ENCODE measurements around the gene TNFRSF21. TPM values are rescaled to one million over a fixed set of nuclear protein-coding genes. Genes with fewer than 3 reads are reported as not detected.

TNFRSF21 gene
- total RNA-seq, 1 donor = 5.2 TPM

DNA sequence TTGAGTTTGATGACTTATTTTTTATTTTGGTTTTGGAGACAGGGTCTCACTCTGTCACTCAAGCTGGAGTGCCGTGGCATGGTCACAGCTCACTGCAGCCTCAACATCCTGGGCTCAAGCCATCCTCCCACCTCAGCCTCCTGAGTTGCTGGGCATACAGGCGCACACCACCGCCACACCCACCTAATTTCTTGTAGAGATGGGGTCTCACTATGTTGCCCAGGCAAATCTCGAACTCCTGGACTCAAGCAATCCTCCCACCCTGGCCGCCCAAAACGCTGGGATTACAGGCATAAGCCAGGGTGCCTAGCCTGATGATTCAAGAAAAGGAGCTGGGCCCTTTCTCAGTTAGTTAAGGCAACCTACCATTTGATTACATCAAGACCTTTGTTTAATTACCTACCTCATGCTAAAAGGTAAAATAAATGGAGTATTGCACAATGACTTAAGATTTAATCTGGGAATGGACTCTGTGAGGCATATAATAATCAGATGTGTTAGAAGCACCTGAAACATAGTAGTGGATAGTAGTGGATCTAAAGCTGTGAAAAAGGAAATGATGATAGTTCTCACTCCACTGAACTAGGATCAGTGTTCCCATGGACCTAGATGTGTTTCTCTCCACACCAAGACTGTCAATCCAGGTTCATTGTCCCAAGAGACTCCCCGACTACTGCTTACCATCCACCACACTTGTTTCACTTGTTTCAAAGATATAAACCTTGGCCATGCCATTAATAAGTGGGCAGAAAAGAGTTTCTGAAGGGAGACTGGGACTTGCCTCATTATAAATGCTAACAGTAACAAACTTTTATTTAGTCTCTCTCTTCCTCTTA lies 2.1 kb downstream of the TNFRSF21 start:
- no peak overlapping the region for H3K4me3 ChIP-seq (ENCODE audit: low read length)
- peaks cover 37% of the 10 kb centered on the region for H3K27me3 ChIP-seq (ENCODE audit: insufficient read depth, low read length)
- no peaks in the 10 kb centered on the region for H3K9me3 ChIP-seq (ENCODE audit: low read depth, low read length)
- H3K4me1 ChIP-seq (ENCODE audit: insufficient read depth, low read length) = peaks cover 20% of the 10 kb centered on the region

DNA sequence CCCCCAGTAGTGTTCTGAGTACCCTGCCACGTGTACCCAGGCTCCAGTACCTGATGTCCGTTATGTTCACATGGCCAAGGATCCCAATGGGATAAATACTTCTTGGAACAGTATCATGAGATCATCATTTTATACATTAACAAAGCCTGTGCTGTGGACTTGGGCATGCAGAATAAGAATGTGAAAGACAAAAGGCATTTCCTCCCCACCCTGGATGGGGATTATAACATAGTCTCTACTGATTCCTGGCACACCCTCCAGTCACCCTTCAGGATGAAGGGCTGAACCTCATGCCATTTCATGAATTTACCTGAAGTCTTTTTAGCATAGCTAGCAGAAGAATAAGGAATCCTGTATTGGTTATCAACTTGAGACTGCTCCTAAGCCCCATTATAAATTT lies 2.8 kb downstream of the TNFRSF21 start:
- peaks cover 20% of the 10 kb centered on the region for H3K4me1 ChIP-seq (ENCODE audit: insufficient read depth, low read length)
- peaks cover 37% of the 10 kb centered on the region for H3K27me3 ChIP-seq (ENCODE audit: insufficient read depth, low read length)
- no peaks in the 10 kb centered on the region for H3K9me3 ChIP-seq (ENCODE audit: low read depth, low read length)
- H3K4me3 ChIP-seq (ENCODE audit: low read length) = no peak overlapping the region

DNA sequence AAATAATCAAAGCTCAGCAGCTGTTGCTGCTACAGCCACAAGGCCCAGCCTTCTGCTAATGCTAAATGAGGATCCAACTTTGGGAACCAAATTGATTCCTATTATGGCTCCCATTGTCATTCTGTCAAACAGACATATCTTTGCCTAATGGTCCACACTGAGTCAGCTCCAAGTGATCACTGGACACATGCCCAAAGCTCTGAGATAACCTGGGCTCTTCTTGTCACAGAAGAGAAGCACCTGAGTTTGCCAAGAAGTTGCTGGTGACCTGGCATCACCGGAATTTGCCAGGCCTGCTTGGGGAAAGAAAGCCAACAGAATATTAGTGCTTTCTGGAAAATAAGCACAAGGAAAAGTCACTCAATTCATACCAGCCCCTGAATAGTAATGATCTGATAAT lies 5.8 kb downstream of the TNFRSF21 start:
- no peak overlapping the region for H3K4me3 ChIP-seq (ENCODE audit: low read length)
- peaks cover 7% of the 10 kb centered on the region for H3K4me1 ChIP-seq (ENCODE audit: insufficient read depth, low read length)

DNA sequence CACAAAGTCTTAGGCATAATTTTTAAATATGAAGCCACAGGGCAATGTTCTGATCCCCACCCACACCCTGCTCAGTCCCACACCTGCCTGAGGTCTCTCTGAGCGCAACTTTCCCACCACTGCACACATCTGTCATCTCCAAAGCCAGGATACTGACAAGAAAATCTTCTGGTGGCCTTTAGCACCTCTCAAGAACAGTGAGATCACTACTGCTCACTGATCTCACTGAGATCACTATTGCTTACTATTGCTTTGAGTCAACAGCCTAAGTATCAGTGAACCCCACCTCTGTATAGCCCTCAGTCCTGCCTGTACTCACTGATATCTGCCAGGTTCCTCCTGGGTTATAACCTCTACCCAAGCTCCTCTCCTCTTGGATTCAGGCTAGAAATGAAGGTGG lies 6.4 kb downstream of the TNFRSF21 start:
- H3K9me3 ChIP-seq (ENCODE audit: low read depth, low read length) = no peaks in the 10 kb centered on the region
- H3K27me3 ChIP-seq (ENCODE audit: insufficient read depth, low read length) = peaks cover 17% of the 10 kb centered on the region
- H3K4me1 ChIP-seq (ENCODE audit: insufficient read depth, low read length) = peaks cover 2% of the 10 kb centered on the region
- H3K4me3 ChIP-seq (ENCODE audit: low read length) = no peak overlapping the region

More for the DNA sequence above, 5.8 kb downstream of the TNFRSF21 start:
- H3K9me3 ChIP-seq (ENCODE audit: low read depth, low read length) = no peaks in the 10 kb centered on the region
- peaks cover 22% of the 10 kb centered on the region for H3K27me3 ChIP-seq (ENCODE audit: insufficient read depth, low read length)

DNA sequence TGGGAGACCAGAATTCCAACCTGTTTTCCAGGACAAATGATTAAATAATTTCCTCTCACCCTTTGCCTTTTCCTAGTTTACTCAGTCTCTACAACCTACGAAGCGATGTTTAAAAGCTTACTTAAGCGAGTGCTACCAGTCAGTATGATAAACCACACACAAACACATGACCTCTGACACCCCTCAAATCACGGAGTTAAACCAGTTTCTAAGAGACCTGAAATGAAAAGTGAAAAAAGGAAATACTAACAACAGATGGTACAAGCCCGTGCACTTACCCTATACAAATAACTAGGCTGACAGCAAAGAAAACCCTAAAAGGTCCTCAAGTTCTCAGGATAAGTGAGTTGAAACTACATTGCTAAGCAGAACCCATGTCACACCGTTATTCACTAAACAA lies 7.7 kb downstream of the TNFRSF21 start:
- Histone ChIP-seq H3K9me3 (ENCODE audit: low read depth, low read length) (no peaks in the 10 kb centered on the region), H3K4me3 (ENCODE audit: low read length) (no peak overlapping the region), H3K4me1 (ENCODE audit: insufficient read depth, low read length) (no peaks in the 10 kb centered on the region), H3K27me3 (ENCODE audit: insufficient read depth, low read length) (peaks cover 4% of the 10 kb centered on the region)

DNA sequence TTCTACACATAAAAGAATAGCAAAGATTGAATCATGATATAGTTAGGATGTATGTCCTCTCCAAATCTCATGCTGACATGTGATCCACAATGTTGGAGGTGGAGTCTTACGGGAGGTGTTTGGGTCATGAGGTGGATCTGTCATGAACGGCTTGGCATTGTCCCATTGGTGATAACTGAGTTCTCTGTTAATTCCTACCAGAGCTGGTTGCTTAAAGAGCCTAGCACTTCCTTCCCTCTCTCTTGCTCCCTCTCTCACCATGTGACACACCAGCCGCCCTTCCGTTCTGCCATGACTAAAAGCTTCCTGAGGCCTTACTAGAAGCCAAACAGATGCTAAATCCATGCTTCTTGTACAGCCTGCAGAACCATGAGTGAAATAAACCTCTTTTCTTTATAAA lies 8.3 kb downstream of the TNFRSF21 start:
- H3K4me1 ChIP-seq (ENCODE audit: insufficient read depth, low read length) = no peaks in the 10 kb centered on the region
- H3K9me3 ChIP-seq (ENCODE audit: low read depth, low read length) = no peaks in the 10 kb centered on the region
- H3K4me3 ChIP-seq (ENCODE audit: low read length) = no peak overlapping the region
- no peaks in the 10 kb centered on the region for H3K27me3 ChIP-seq (ENCODE audit: insufficient read depth, low read length)

DNA sequence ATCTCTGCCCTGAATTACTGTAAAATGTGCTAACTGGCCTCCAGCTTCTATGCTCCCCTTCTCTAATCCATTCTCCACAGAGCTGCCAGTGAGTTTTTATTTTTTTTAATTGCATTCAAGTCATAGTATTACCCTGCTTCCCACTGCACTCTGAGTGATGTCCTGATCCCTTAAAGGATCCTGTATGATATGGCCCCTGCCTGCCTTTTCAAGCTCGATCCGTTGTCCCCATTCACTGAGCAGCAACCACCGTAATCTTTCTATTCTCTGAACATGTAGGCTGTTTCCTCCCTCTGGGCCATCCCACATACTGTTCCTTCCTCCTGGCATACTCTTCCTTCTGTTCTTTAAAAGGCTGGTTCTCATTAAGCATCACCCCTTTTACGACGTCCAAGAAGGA lies 9.3 kb downstream of the TNFRSF21 start:
- H3K27me3 ChIP-seq (ENCODE audit: insufficient read depth, low read length) = no peaks in the 10 kb centered on the region
- no peaks in the 10 kb centered on the region for H3K9me3 ChIP-seq (ENCODE audit: low read depth, low read length)
- H3K4me3 ChIP-seq (ENCODE audit: low read length) = no peak overlapping the region
- no peaks in the 10 kb centered on the region for H3K4me1 ChIP-seq (ENCODE audit: insufficient read depth, low read length)

DNA sequence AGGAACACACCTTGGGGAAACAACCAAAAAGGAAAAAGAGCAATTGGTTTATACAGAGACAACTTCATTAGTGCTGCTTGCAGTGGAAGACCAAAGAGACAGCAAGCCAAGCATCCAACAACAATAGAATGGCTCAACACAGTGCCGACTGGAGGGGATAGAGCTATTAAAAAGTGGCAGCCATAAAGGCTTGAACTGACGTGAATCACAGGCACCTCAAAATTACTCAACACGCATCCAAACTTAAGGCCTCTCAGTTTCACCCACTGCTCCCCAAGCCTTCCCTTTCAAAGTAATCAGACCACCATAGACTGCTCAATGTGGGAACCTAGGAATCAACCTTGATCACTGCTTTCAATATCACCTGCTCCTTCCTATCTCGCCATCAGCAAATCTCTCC lies 9.7 kb downstream of the TNFRSF21 start:
- H3K9me3 ChIP-seq (ENCODE audit: low read depth, low read length) = no peaks in the 10 kb centered on the region
- no peaks in the 10 kb centered on the region for H3K27me3 ChIP-seq (ENCODE audit: insufficient read depth, low read length)
- H3K4me3 ChIP-seq (ENCODE audit: low read length) = no peak overlapping the region
- H3K4me1 ChIP-seq (ENCODE audit: insufficient read depth, low read length) = no peaks in the 10 kb centered on the region

DNA sequence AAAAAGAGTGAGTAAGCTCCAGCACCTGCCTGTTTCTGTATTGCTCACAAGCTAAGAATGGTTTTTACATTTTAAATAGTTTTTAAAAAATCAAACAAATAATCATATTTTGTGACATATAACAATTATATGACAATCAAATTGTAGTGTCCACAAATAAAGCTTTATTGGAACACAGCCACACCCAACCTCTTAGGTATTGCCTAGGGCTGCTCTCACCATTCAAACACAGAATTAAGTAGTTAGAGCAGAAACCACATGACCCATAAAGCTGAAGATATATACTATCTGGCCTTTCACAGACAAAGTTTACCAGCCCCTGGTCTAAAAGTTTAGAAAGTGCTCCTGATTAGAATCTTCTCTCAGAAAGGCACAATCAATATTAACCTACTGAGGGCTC lies 11.2 kb downstream of the TNFRSF21 start:
- Histone ChIP-seq H3K9me3 (ENCODE audit: low read depth, low read length) (no peaks in the 10 kb centered on the region), H3K4me3 (ENCODE audit: low read length) (no peak overlapping the region), H3K27me3 (ENCODE audit: insufficient read depth, low read length) (no peaks in the 10 kb centered on the region), H3K4me1 (ENCODE audit: insufficient read depth, low read length) (no peaks in the 10 kb centered on the region)

DNA sequence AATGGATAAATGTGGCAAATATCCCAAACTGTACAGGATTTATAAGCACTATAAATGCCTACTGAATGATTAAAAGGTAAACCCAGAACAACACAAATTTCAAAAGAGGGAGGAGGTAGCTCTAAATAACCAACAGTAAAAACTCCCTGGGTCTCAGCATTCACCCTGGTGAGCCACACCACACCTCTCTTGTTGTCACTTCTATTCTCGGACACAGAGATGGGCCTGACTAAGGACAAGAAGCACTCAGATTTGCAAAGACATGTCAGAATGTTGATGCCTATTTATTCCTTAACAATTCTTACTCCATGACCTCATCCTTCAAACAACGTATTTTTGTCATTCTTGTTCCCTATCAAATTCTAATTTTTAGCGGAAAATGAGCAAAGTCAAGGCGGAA lies 14.7 kb downstream of the TNFRSF21 start:
- Histone ChIP-seq H3K9me3 (ENCODE audit: low read depth, low read length) (no peaks in the 10 kb centered on the region), H3K27me3 (ENCODE audit: insufficient read depth, low read length) (no peaks in the 10 kb centered on the region), H3K4me3 (ENCODE audit: low read length) (no peak overlapping the region), H3K4me1 (ENCODE audit: insufficient read depth, low read length) (no peaks in the 10 kb centered on the region)

DNA sequence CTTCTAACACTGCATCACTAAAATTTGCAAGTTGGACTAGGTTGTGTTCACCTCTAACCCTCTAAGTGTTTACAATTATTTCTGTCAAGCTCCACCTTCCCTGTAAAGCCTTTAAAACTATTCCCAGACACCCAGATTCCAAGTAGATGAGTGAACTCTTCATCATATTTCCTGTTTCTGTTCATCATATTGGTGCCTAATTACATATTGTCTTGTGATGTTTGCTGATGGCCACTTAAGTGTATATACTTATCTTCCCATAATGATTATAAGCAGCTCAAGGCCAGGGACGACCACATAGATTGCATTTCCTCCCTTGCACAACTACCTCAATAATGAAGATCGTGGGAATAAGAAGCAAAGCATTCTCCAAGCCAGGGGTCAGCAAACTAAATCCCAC lies 16.8 kb downstream of the TNFRSF21 start:
- Histone ChIP-seq H3K9me3 (ENCODE audit: low read depth, low read length) (no peaks in the 10 kb centered on the region), H3K27me3 (ENCODE audit: insufficient read depth, low read length) (no peaks in the 10 kb centered on the region), H3K4me1 (ENCODE audit: insufficient read depth, low read length) (no peaks in the 10 kb centered on the region), H3K4me3 (ENCODE audit: low read length) (no peak overlapping the region)

DNA sequence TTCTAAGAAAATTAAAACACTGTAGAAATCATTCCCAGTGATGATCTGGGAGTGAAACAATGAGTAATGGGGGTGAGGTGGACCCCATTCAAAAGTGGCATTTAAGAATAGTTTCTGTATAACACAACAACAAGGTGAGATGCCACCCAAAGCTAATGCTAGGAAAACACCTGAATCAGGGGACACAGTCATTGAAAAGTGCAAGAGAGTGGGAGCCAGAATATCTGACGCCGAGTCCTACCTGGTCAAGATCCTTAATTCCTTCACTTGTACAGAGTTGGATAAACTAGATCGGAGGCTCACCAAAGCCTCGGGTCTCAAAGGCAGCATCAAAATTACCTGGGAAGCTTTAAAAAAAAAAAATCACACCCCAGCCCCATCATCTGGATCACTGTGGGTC lies 17.7 kb downstream of the TNFRSF21 start:
- H3K4me3 ChIP-seq (ENCODE audit: low read length) = no peak overlapping the region
- H3K9me3 ChIP-seq (ENCODE audit: low read depth, low read length) = no peaks in the 10 kb centered on the region
- no peaks in the 10 kb centered on the region for H3K4me1 ChIP-seq (ENCODE audit: insufficient read depth, low read length)
- H3K27me3 ChIP-seq (ENCODE audit: insufficient read depth, low read length) = no peaks in the 10 kb centered on the region

DNA sequence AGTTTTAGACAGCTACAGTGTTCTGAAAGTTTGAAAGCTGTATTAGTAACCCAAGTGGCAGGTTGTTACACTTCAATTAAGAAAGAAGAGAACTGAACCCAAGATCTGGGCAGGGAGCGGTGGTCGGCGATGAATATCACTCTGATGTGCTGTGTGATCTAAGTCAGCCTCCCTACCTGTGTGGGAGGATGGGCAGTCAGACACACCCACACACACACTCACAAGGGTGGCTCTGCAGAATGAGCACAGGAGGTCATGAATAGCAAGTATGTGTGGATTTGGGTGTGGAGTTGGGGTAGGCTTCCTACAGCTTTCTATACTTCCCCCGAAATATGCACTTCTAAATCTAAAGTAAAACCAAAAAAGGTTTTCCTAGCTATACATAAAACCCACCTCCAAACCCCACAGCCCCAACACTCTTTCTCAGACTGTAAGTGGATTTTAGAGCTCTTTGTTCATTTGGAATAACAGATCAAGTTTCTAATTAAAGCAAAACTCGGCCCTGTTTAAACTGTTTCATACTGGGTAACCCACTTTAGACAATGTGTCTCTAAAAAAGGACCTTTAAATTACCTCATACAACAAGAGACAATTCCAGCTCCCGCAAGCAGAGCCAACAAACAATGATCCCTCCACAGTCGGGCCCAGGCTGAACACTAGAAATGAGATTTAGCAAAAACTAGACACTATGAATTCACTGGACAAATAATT lies 19.4 kb downstream of the TNFRSF21 start:
- no peaks in the 10 kb centered on the region for H3K27me3 ChIP-seq (ENCODE audit: insufficient read depth, low read length)
- H3K4me3 ChIP-seq (ENCODE audit: low read length) = no peak overlapping the region
- H3K4me1 ChIP-seq (ENCODE audit: insufficient read depth, low read length) = no peaks in the 10 kb centered on the region
- H3K9me3 ChIP-seq (ENCODE audit: low read depth, low read length) = no peaks in the 10 kb centered on the region

DNA sequence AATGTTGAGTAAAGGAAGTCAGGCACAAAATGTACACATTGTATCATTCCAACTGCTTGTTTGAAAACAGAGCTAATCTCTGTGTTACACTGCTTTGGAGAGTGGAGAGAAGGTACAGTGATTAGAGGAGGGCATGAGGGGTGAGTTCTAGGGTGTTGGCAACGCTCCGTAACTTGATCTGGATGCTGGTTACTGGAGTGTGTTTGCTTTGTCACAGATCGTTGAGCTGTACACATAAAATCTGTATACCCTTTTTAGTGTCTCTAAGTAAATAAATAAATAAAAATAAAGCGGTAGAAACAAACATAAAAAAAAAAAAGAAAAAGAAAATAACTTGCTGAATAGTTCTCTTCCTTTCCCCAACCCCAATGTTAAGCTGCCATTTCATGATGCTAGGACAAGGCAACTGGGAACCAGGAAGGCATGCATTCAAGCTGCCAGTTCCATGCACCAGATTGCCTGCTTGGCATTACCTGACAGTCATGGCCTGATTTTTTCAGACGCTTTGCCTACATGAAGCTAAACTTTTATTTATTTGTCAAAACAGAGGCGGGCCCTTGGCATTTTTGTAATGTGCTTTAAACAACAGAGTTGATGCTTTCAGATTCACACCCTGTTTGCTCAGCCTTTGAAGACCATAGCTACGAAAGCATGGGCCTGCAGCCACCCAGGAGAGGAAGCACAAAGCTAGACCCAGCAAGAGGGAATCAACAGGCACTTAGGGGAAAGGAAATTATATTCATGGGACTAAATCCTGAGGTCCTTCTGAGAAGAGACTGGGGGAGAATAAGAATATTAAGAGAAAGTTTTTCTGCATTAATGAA lies 21.2 kb downstream of the TNFRSF21 start:
- H3K4me1 ChIP-seq (ENCODE audit: insufficient read depth, low read length) = no peaks in the 10 kb centered on the region

DNA sequence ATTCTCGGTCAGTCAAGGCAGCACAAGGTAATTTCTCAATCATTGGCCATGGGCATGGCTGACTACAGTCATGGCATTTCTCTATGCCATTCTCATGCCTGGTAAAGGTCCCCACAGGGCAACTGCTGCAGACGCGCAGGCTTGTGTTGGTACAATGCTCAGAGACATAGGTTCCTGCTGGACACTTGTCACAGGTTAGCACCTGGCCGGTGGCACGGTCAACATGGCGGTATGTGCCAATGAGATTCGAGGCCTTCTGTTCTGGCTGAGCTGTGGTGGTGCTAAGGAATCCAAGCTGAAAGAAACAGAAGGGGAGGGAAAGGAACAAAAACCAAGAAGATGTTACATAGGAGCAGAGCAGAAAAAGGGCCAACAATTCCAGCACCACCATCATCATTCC lies 23.4 kb downstream of the TNFRSF21 start:
- H3K4me3 ChIP-seq (ENCODE audit: low read length) = no peak overlapping the region
- H3K4me1 ChIP-seq (ENCODE audit: insufficient read depth, low read length) = no peaks in the 10 kb centered on the region
- H3K27me3 ChIP-seq (ENCODE audit: insufficient read depth, low read length) = no peaks in the 10 kb centered on the region
- no peaks in the 10 kb centered on the region for H3K9me3 ChIP-seq (ENCODE audit: low read depth, low read length)

More for the DNA sequence above, 21.2 kb downstream of the TNFRSF21 start:
- Histone ChIP-seq H3K27me3 (ENCODE audit: insufficient read depth, low read length) (no peaks in the 10 kb centered on the region), H3K9me3 (ENCODE audit: low read depth, low read length) (no peaks in the 10 kb centered on the region), H3K4me3 (ENCODE audit: low read length) (no peak overlapping the region)

All from mononuclear cell (primary cell).